ENCODE measurements around the gene TM9SF3.

The TM9SF3 gene

DNA sequence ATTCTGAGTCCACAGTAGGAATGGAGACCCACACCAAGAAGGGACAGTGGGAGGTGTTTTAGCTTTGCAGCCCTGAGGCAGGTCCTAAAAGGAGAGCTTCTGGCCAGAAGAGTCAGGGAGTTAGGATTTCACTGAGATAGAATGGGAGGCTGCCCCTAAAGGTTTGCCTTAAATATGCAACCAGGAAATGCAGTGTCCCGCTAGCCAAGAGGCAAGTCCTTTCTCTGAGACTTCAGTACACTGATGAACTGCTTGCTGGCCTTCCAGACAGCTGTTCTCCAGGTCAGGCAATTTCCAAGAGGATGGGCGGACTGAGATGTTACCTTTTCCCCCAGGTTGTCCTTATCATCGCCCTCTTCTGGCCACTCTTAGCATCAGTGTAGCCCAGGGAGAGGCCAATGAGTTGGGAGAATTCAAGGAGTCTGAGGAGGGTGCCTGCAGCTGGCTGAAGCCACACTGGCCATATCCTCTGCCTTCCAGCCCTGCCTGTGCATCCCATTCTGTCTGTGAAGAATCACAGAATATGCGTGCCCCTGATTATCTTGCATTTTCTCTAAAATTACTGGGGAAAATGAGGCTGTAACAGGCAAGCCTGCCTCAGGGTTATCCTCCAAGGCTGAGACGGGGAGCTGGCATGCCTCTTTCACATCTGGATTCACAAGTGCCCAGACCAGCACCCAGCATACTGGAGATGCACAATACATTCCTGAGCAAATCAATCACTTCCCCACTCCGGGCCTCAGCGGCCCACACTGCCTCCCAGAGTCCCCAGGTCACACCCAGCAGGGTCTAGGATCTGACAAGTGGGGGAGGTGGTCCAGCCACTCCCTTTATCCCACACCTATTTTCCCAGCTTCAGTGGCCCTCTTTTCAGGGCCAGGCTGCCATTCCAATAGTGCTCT is 75.5 kb downstream of the TM9SF3 start:
- WGBS, 2 experiments (ENCODE audit: insufficient coverage in 2 of 2) = 31 to 34% methylated on average over 5 to 7 of the region's 7 CpGs
- H3K9me3 ChIP-seq (ENCODE audit: control insufficient read depth, low read length) = no peaks in the 10 kb centered on the region
- H3K27ac ChIP-seq (ENCODE audit: low read depth, low read length, severe bottlenecking) = no peak overlapping the region
- H3K4me1 ChIP-seq (ENCODE audit: control insufficient read depth, insufficient read depth, low read length, poor library complexity, severe bottlenecking) = peaks cover 19% of the 10 kb centered on the region
- H3K4me3 ChIP-seq (ENCODE audit: extremely low read depth, insufficient read depth, low read length, poor library complexity, severe bottlenecking) = no peak overlapping the region
- H3K36me3 ChIP-seq (ENCODE audit: control insufficient read depth, insufficient read depth, low read length) = no peaks in the 10 kb centered on the region

DNA sequence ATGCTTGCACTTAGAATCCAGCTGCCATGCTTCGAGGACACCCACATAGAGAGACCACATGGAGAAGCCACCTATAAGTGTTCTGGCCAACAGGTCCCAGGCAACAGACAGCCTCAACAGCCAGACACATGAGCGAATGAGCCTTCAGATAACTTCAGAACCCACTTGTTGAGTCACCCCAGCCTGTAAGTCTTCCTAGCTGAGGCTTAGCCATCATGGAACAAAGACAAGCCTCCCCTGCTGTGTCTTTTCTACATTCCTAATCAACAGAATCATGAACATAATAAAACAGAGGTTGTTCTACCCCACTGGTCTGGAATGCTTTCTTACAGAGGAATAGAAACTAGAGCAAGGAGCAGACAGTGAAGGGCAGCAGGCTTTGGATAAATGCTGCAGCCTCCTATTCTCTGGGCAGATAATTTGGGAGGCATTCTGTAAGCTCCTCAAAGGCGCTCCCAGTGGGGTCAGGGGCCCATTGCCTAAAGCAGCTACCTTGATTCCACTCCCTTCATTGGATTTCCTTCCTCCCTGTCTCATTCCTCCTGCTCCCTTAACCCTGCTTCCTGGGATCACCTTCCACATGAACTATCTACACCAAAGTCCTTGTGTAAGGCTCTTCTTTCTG is 77.7 kb downstream of the TM9SF3 start:
- H3K4me3 ChIP-seq (ENCODE audit: extremely low read depth, insufficient read depth, low read length, poor library complexity, severe bottlenecking) = no peak overlapping the region
- no peaks in the 10 kb centered on the region for H3K9me3 ChIP-seq (ENCODE audit: control insufficient read depth, low read length)
- no peak overlapping the region for H3K27ac ChIP-seq (ENCODE audit: low read depth, low read length, severe bottlenecking)
- H3K4me1 ChIP-seq (ENCODE audit: control insufficient read depth, insufficient read depth, low read length, poor library complexity, severe bottlenecking) = peaks cover 19% of the 10 kb centered on the region
- no peaks in the 10 kb centered on the region for H3K36me3 ChIP-seq (ENCODE audit: control insufficient read depth, insufficient read depth, low read length)
- 71 to 73% methylated on average over 2 to 3 of the region's 3 CpGs for WGBS, 2 experiments (ENCODE audit: insufficient coverage in 2 of 2)

DNA sequence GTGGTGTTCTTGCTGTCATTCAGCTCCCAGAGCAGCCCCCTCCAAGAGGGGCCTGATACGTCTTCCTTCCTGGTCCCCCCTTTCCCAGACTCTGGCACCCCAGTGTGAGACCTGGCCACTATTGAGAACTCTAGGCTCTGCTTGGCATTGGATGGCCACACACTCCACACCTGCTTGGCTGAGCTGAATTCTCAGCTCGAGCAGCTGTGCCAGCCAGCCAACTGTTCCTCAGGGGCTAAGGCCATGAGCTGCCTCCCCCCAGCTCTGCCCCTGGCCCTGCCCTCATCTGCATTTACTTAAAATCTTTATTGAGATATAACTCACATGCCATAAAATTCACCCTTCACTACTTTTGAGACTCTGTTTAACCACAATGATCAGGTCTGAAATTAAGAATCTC is 79.8 kb downstream of the TM9SF3 start:
- H3K27ac ChIP-seq (ENCODE audit: low read depth, low read length, severe bottlenecking) = no peak overlapping the region
- H3K4me1 ChIP-seq (ENCODE audit: control insufficient read depth, insufficient read depth, low read length, poor library complexity, severe bottlenecking) = peaks cover 12% of the 10 kb centered on the region
- H3K9me3 ChIP-seq (ENCODE audit: control insufficient read depth, low read length) = no peaks in the 10 kb centered on the region
- WGBS, 2 experiments (ENCODE audit: insufficient coverage in 2 of 2) = 80 to 83% methylated on average over 2 of the region's 2 CpGs
- no peaks in the 10 kb centered on the region for H3K36me3 ChIP-seq (ENCODE audit: control insufficient read depth, insufficient read depth, low read length)
- H3K4me3 ChIP-seq (ENCODE audit: extremely low read depth, insufficient read depth, low read length, poor library complexity, severe bottlenecking) = no peak overlapping the region

DNA sequence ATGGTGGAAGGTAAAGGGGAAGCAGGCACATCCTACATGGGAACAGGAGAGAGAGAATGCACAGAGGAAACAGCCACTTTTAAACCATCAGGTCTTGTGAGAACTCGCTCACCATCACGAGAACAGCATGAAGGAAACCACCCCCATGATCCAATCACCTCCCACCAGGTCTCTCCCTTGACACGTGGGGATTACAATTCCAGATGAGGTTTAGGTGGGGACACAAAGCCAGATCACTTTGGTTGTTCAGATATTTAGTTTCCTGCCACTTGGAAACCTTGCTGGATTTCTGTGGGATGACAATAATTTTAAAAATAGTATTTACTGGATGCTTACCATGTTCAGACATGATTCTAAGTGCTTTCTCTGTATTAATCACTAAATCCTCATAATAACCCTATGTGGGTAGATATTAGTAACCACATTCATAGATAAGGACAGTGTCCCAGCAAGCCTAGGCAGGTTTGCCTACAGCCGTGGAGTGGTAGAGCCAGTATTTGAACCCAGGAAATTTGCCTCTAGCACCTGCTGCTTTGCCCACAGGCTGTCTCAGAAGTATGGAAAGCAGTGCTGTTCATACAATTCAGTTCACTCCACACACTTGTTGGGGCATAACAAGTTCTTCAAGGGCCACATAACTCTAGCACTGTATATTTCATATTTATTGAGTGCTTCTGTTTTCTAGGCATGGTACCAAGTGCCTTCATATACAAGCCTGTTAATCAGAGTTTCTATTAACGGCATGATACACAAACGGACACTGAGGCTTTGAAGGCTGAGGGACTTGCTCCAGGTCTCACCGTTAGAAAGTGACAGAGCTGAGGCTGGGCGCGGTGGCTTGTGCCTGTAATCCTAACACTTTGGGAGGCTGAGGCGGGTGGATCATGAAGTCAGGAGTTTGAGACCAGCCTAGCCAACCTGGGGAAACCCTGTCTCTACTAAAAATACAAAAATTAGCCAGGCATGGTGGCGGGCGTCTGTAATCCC is 81.4 kb downstream of the TM9SF3 start:
- whole genome bisulfite sequencing, 2 experiments (ENCODE audit: insufficient coverage in 2 of 2) = 88 to 93% methylated on average over 7 to 9 of the region's 12 CpGs
- no peak overlapping the region for H3K27ac ChIP-seq (ENCODE audit: low read depth, low read length, severe bottlenecking)
- H3K4me1 ChIP-seq (ENCODE audit: control insufficient read depth, insufficient read depth, low read length, poor library complexity, severe bottlenecking) = peaks cover 10% of the 10 kb centered on the region
- H3K36me3 ChIP-seq (ENCODE audit: control insufficient read depth, insufficient read depth, low read length) = no peaks in the 10 kb centered on the region
- no peak overlapping the region for H3K4me3 ChIP-seq (ENCODE audit: extremely low read depth, insufficient read depth, low read length, poor library complexity, severe bottlenecking)
- no peaks in the 10 kb centered on the region for H3K9me3 ChIP-seq (ENCODE audit: control insufficient read depth, low read length)

DNA sequence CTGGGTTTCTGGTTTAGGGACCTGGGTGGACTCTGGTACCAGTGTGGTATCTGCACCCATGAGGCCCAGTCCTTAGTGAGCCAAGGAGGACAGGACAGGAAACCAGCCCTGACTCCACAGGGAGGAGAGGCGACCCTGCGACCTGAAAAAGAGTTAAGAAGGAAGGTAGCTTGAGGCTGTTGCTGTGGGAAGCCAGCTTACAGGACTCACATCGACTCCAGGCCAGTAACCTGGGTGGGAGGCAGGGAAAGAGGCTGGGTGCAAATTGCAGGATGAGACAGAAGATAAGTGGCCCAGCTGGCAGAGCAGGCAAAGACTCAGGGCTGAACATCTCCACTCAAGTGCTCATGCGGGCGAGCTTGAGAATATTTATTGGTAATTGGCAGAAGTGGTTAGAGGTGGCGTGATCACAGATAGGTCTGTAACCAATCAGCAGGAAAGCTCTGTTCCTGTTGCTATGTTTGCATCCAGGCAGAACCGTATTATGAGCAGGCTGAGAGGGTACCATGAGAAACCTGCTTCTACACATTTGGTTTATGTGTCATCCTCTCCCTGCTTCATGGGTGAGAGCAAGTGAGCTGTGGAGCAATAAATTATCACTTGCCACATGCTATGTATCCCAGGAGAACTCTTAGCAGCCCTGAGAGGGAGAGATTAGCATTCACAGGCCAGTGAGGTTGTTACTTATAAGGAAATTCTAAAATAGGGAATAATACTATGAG is 84.1 kb downstream of the TM9SF3 start:
- no peaks in the 10 kb centered on the region for H3K36me3 ChIP-seq (ENCODE audit: control insufficient read depth, insufficient read depth, low read length)
- no peak overlapping the region for H3K4me3 ChIP-seq (ENCODE audit: extremely low read depth, insufficient read depth, low read length, poor library complexity, severe bottlenecking)
- peaks cover 5% of the 10 kb centered on the region for H3K4me1 ChIP-seq (ENCODE audit: control insufficient read depth, insufficient read depth, low read length, poor library complexity, severe bottlenecking)
- 94 to 97% methylated on average over 5 to 7 of the region's 7 CpGs for WGBS, 2 experiments (ENCODE audit: insufficient coverage in 2 of 2)
- no peaks in the 10 kb centered on the region for H3K9me3 ChIP-seq (ENCODE audit: control insufficient read depth, low read length)
- H3K27ac ChIP-seq (ENCODE audit: low read depth, low read length, severe bottlenecking) = no peak overlapping the region

DNA sequence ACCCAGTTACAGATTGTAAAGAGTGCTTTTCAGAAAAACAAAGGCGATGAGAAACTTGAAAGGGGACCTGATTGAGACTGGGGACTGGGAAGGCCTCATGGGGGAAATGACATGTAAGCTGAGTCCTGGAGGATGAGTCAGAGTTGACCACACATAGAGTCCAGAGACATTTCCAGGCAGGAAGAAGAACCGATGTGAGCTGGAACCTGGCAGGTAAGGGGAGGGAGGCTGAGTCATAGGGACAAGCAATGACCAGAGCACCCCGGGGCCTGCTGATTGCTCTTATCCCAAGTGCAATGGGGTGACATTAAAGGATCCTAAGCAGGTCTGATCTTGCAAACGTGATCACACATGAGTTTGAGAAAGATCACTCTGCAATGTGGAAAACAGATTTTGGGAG is 84.8 kb downstream of the TM9SF3 start:
- H3K9me3 ChIP-seq (ENCODE audit: control insufficient read depth, low read length) = no peaks in the 10 kb centered on the region
- peaks cover 5% of the 10 kb centered on the region for H3K4me1 ChIP-seq (ENCODE audit: control insufficient read depth, insufficient read depth, low read length, poor library complexity, severe bottlenecking)
- H3K27ac ChIP-seq (ENCODE audit: low read depth, low read length, severe bottlenecking) = no peak overlapping the region
- H3K36me3 ChIP-seq (ENCODE audit: control insufficient read depth, insufficient read depth, low read length) = no peaks in the 10 kb centered on the region
- WGBS, 2 experiments (ENCODE audit: insufficient coverage in 2 of 2) = 74 to 86% methylated on average over 4 of the region's 4 CpGs
- no peak overlapping the region for H3K4me3 ChIP-seq (ENCODE audit: extremely low read depth, insufficient read depth, low read length, poor library complexity, severe bottlenecking)

DNA sequence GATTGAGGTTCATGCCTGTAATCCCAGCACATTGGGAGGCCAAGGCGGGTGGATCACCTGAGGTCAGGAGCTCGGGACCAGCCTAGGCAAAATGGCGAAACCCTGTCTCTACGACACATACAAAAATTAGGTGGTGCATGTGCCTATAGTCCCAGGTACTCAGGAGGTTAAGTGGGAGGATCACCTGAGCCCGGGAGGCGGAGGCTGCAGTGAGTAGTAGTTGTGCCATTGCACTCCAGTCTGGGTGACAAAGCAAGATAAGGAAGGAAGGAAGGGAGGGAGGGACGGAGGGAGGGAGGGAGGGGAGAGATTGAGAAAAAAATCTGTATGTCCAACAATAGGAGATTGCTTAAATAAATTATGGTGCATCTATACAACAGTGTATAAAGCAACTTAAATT is 86.3 kb downstream of the TM9SF3 start:
- Histone ChIP-seq H3K4me3 (ENCODE audit: extremely low read depth, insufficient read depth, low read length, poor library complexity, severe bottlenecking) (no peak overlapping the region), H3K27ac (ENCODE audit: low read depth, low read length, severe bottlenecking) (no peak overlapping the region), H3K9me3 (ENCODE audit: control insufficient read depth, low read length) (no peaks in the 10 kb centered on the region), H3K36me3 (ENCODE audit: control insufficient read depth, insufficient read depth, low read length) (no peaks in the 10 kb centered on the region), H3K4me1 (ENCODE audit: control insufficient read depth, insufficient read depth, low read length, poor library complexity, severe bottlenecking) (peaks cover 5% of the 10 kb centered on the region)
- 82 to 94% methylated on average over 3 to 6 of the region's 7 CpGs for WGBS, 2 experiments (ENCODE audit: insufficient coverage in 2 of 2)

DNA sequence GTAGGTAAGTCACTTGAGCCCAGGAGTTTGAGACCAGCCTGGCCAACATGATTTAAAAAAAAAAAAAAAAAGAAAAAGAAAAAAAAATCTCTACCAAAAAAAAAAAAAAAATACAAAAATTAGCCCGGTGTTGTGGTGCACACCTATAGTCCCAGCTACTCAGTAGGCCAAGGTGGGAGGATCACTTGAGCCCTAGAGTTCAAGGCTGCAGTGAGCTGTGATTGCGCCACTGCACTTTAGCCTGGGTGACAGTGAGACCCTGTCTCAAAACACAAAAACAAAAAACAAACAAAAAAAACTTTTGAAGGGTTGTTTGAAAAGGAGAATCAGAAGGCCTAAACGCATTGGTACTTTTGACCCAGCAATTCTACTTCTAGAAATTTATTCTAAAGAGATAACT is 86.8 kb downstream of the TM9SF3 start:
- H3K27ac ChIP-seq (ENCODE audit: low read depth, low read length, severe bottlenecking) = no peak overlapping the region
- WGBS, 2 experiments (ENCODE audit: insufficient coverage in 2 of 2) = no CpG with 5 or more reads among the region's 3 CpGs
- H3K4me3 ChIP-seq (ENCODE audit: extremely low read depth, insufficient read depth, low read length, poor library complexity, severe bottlenecking) = no peak overlapping the region
- H3K36me3 ChIP-seq (ENCODE audit: control insufficient read depth, insufficient read depth, low read length) = no peaks in the 10 kb centered on the region
- H3K9me3 ChIP-seq (ENCODE audit: control insufficient read depth, low read length) = no peaks in the 10 kb centered on the region
- peaks cover 7% of the 10 kb centered on the region for H3K4me1 ChIP-seq (ENCODE audit: control insufficient read depth, insufficient read depth, low read length, poor library complexity, severe bottlenecking)

DNA sequence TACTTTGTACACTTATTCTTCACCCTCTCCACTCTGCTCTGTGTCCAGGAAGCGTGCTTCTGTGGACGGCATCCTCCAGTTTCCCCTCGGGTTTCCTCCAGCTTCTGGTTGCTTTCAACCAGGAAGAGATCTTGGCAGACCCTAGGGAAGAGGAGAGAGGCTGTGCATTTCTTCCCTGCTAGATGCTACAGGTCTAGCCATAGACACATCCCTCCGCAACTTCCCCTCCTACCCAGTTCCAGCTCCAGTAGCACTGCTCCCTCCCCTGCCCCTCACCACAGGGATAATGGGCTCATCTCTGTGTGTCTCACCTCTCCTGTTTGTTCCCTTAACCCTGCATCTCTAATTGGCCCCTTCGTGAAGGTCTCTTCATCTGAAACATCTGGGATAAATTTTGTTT is 89.4 kb downstream of the TM9SF3 start:
- Histone ChIP-seq H3K36me3 (ENCODE audit: control insufficient read depth, insufficient read depth, low read length) (no peaks in the 10 kb centered on the region), H3K4me1 (ENCODE audit: control insufficient read depth, insufficient read depth, low read length, poor library complexity, severe bottlenecking) (peaks cover 8% of the 10 kb centered on the region), H3K4me3 (ENCODE audit: extremely low read depth, insufficient read depth, low read length, poor library complexity, severe bottlenecking) (no peak overlapping the region), H3K27ac (ENCODE audit: low read depth, low read length, severe bottlenecking) (no peak overlapping the region), H3K9me3 (ENCODE audit: control insufficient read depth, low read length) (no peaks in the 10 kb centered on the region)
- 70 to 92% methylated on average over 1 to 2 of the region's 5 CpGs for WGBS, 2 experiments (ENCODE audit: insufficient coverage in 2 of 2)

All from mesodermal cell (in vitro differentiated cells).